ENCODE results near the gene TMEM94.

The TMEM94 gene

GRCh38 chr17:75507733-75508719 is 51.6 kb downstream of the TMEM94 start:
- H3K4me3 ChIP-seq (ENCODE audit: low read depth, low read length, poor library complexity, severe bottlenecking), result no peak overlapping the region
- no peak overlapping the region for H3K4me2 ChIP-seq (ENCODE audit: low read length)
- H3K9me3 ChIP-seq (ENCODE audit: low read length), result no peaks in the 10 kb centered on the region
- no peaks in the 10 kb centered on the region for H3F3A ChIP-seq (ENCODE audit: insufficient read depth, low read length)
- no peak overlapping the region for H3K27ac ChIP-seq (ENCODE audit: low read depth, low read length, poor library complexity, severe bottlenecking)
- H4K20me1 ChIP-seq (ENCODE audit: insufficient read depth, low read length), result no peaks in the 10 kb centered on the region
- no peak overlapping the region for H2AFZ ChIP-seq (ENCODE audit: low read length)
- TF ChIP-seq CTCF (IDR thresholded peaks at IDR 0.05; ENCODE audit: low read length) (no peak), EZH2 (IDR thresholded peaks at IDR 0.05; ENCODE audit: borderline replicate concordance, low read length) (no peak)
- H3K9ac ChIP-seq (ENCODE audit: low read length), result no peak overlapping the region
- H3K9me2 ChIP-seq (ENCODE audit: low read depth, low read length), result no peaks in the 10 kb centered on the region
- no peaks in the 10 kb centered on the region for H3K79me2 ChIP-seq (ENCODE audit: insufficient read depth, low read length)
- H3K36me3 ChIP-seq (ENCODE audit: insufficient read depth, low read length), result no peaks in the 10 kb centered on the region
- H3K4me1 ChIP-seq (ENCODE audit: insufficient read depth, low read length, severe bottlenecking), result no peaks in the 10 kb centered on the region
- H3K27me3 ChIP-seq (ENCODE audit: insufficient read depth, low read length), result peaks cover 15% of the 10 kb centered on the region

DNA sequence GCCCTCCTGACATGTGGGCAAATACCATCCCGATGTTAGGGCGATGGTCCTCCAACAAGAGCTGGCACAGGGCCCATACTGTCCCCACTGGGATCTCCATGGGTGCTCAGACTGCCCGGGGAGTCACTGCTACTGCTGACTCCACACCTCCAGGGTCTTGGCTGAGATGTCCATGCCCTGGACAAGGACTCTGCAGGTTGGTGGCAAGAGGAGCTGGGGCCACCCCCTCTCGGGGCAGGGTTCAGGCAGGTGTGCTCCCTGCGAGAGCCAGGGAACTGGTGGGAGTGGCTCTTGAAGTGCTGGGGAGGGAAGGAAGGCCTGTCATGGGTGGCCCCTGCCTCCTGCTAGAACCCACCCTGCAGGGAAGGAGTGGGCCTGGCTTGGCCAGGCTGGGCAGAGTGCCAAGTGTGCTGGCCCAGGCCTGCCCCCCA is 52.5 kb downstream of the TMEM94 start:
- Histone ChIP-seq H3K9me3 (ENCODE audit: low read length) (no peaks in the 10 kb centered on the region), H3K27ac (ENCODE audit: low read depth, low read length, poor library complexity, severe bottlenecking) (no peak overlapping the region), H3K4me3 (ENCODE audit: low read depth, low read length, poor library complexity, severe bottlenecking) (no peak overlapping the region), H3K9me2 (ENCODE audit: low read depth, low read length) (no peaks in the 10 kb centered on the region), H3K79me2 (ENCODE audit: insufficient read depth, low read length) (no peaks in the 10 kb centered on the region), H3K9ac (ENCODE audit: low read length) (no peak overlapping the region), H2AFZ (ENCODE audit: low read length) (no peak overlapping the region), H3F3A (ENCODE audit: insufficient read depth, low read length) (no peaks in the 10 kb centered on the region), H3K36me3 (ENCODE audit: insufficient read depth, low read length) (no peaks in the 10 kb centered on the region), H3K27me3 (ENCODE audit: insufficient read depth, low read length) (peaks cover 11% of the 10 kb centered on the region), H3K4me1 (ENCODE audit: insufficient read depth, low read length, severe bottlenecking) (no peaks in the 10 kb centered on the region), H3K4me2 (ENCODE audit: low read length) (no peak overlapping the region), H4K20me1 (ENCODE audit: insufficient read depth, low read length) (no peaks in the 10 kb centered on the region)
- TF ChIP-seq EZH2 (IDR thresholded peaks at IDR 0.05; ENCODE audit: borderline replicate concordance, low read length), result no peak
- no peak for TF ChIP-seq CTCF (IDR thresholded peaks at IDR 0.05; ENCODE audit: low read length)

DNA sequence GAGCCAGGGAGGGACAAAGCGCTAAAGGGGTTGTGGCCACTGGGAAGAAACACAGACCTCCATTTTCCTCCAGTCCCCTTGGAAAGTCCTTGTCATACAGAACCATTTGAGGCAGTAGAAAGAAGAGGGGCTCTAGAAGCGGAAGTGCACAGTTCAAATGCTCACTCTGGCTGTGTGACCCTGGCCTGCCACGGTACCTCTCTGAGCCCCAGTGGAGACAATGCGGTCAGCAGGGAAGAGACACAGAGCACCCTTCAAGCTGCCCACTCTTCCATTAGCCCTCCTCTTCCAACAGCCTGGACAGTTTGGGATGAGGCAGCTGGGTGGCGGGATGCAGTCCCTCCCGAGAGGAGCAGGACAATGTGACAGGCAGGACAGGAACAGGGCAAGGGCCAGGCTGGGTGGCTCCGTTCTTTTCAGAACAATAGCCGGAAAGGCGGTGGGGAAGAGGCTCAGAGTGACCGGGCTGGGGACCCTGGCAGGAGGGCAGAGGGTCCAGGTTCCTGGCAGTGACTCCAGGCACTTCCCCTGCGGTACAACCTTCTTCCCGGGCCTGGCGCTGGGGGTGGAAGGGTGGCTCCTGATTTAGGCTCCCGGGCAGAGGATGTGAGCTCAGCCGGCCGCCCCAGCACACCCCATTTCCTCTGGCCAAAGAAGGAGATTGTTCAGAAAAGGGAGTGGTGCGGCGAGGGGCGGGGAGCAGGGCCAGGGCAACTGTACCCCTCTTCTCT is 53.3 kb downstream of the TMEM94 start:
- Histone ChIP-seq H3K79me2 (ENCODE audit: insufficient read depth, low read length) (no peaks in the 10 kb centered on the region), H3F3A (ENCODE audit: insufficient read depth, low read length) (no peaks in the 10 kb centered on the region), H3K36me3 (ENCODE audit: insufficient read depth, low read length) (no peaks in the 10 kb centered on the region), H3K9me3 (ENCODE audit: low read length) (no peaks in the 10 kb centered on the region), H4K20me1 (ENCODE audit: insufficient read depth, low read length) (no peaks in the 10 kb centered on the region), H3K27me3 (ENCODE audit: insufficient read depth, low read length) (peaks cover 8% of the 10 kb centered on the region), H3K27ac (ENCODE audit: low read depth, low read length, poor library complexity, severe bottlenecking) (no peak overlapping the region), H3K9me2 (ENCODE audit: low read depth, low read length) (no peaks in the 10 kb centered on the region), H3K4me1 (ENCODE audit: insufficient read depth, low read length, severe bottlenecking) (no peaks in the 10 kb centered on the region), H3K4me2 (ENCODE audit: low read length) (no peak overlapping the region), H2AFZ (ENCODE audit: low read length) (no peak overlapping the region), H3K4me3 (ENCODE audit: low read depth, low read length, poor library complexity, severe bottlenecking) (no peak overlapping the region), H3K9ac (ENCODE audit: low read length) (no peak overlapping the region)
- TF ChIP-seq CTCF (IDR thresholded peaks at IDR 0.05; ENCODE audit: low read length), result no peak
- no peak for TF ChIP-seq EZH2 (IDR thresholded peaks at IDR 0.05; ENCODE audit: borderline replicate concordance, low read length)

Data from OCI-LY1 (cell line).